ENCODE results near the gene PAQR9. TPM values are rescaled to one million over a fixed set of nuclear protein-coding genes. Genes with fewer than 3 reads are reported as not detected.

Gene PAQR9
- total and polyA plus RNA-seq, 2 of the 13 experiments (the other 11 are each of a cell fraction or from before 2014, with no cell fraction given): 3.7 to 10.3 TPM

GRCh38 chr3:142962520-142963233, 797 bp downstream of the PAQR9 start (continued):
- TF ChIP-seq ZNF749 (CRISPR knock-in tag; IDR thresholded peaks at IDR 0.05; ENCODE audit: borderline replicate concordance) (no peak), MED1 (CRISPR knock-in tag; IDR thresholded peaks at IDR 0.05) (no peak; the same call in 1 of the 2 replicates), ATAD3A (CRISPR knock-in tag; IDR thresholded peaks at IDR 0.05) (no peak), BCL6 (CRISPR knock-in tag; IDR thresholded peaks at IDR 0.05) (no peak), ZBTB1 (CRISPR knock-in tag; IDR thresholded peaks at IDR 0.05; ENCODE audit: borderline replicate concordance) (no peak), FOXA1 (IDR thresholded peaks at IDR 0.05) (no peak), FOXA1 (CRISPR knock-in tag; IDR thresholded peaks at IDR 0.05) (no peak), ZNF775 (CRISPR knock-in tag; IDR thresholded peaks at IDR 0.05; ENCODE audit: borderline replicate concordance) (0 out of 2 replicates have a peak, but pooled peaks have one; percentile 13), HNRNPLL (IDR thresholded peaks at IDR 0.05; ENCODE audit: low read depth, low read length, poor library complexity, severe bottlenecking) (no peak), ZNF318 (CRISPR knock-in tag; IDR thresholded peaks at IDR 0.05) (no peak), ZNF235 (CRISPR knock-in tag; IDR thresholded peaks at IDR 0.05; ENCODE audit: borderline replicate concordance) (no peak), MED8 (CRISPR knock-in tag; IDR thresholded peaks at IDR 0.05; ENCODE audit: insufficient replicate concordance) (no peak), DDIT3 (CRISPR knock-in tag; IDR thresholded peaks at IDR 0.05) (no peak), ZNF510 (CRISPR knock-in tag; IDR thresholded peaks at IDR 0.05; ENCODE audit: low read depth) (0 out of 2 replicates have a peak, but pooled peaks have one; percentile 61), ZNF724P (CRISPR knock-in tag; IDR thresholded peaks at IDR 0.05; ENCODE audit: borderline replicate concordance) (no peak; the same call in 1 of the 2 replicates), ZNF451 (CRISPR knock-in tag; IDR thresholded peaks at IDR 0.05) (peak; percentile 62), RFX1 (IDR thresholded peaks at IDR 0.05) (no peak)
- TF ChIP-seq, protein P1, sequence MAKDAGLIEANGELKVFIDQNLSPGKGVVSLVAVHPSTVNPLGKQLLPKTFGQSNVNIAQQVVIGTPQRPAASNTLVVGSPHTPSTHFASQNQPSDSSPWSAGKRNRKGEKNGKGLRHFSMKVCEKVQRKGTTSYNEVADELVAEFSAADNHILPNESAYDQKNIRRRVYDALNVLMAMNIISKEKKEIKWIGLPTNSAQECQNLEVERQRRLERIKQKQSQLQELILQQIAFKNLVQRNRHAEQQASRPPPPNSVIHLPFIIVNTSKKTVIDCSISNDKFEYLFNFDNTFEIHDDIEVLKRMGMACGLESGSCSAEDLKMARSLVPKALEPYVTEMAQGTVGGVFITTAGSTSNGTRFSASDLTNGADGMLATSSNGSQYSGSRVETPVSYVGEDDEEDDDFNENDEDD (CRISPR knock-in tag; IDR thresholded peaks at IDR 0.05; ENCODE audit: borderline replicate concordance): no peak
- TF ChIP-seq, protein P2, sequence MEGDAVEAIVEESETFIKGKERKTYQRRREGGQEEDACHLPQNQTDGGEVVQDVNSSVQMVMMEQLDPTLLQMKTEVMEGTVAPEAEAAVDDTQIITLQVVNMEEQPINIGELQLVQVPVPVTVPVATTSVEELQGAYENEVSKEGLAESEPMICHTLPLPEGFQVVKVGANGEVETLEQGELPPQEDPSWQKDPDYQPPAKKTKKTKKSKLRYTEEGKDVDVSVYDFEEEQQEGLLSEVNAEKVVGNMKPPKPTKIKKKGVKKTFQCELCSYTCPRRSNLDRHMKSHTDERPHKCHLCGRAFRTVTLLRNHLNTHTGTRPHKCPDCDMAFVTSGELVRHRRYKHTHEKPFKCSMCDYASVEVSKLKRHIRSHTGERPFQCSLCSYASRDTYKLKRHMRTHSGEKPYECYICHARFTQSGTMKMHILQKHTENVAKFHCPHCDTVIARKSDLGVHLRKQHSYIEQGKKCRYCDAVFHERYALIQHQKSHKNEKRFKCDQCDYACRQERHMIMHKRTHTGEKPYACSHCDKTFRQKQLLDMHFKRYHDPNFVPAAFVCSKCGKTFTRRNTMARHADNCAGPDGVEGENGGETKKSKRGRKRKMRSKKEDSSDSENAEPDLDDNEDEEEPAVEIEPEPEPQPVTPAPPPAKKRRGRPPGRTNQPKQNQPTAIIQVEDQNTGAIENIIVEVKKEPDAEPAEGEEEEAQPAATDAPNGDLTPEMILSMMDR (CRISPR knock-in tag; IDR thresholded peaks at IDR 0.05): no peak
